ENCODE data around the gene PPP1R13B.

The PPP1R13B gene

DNA sequence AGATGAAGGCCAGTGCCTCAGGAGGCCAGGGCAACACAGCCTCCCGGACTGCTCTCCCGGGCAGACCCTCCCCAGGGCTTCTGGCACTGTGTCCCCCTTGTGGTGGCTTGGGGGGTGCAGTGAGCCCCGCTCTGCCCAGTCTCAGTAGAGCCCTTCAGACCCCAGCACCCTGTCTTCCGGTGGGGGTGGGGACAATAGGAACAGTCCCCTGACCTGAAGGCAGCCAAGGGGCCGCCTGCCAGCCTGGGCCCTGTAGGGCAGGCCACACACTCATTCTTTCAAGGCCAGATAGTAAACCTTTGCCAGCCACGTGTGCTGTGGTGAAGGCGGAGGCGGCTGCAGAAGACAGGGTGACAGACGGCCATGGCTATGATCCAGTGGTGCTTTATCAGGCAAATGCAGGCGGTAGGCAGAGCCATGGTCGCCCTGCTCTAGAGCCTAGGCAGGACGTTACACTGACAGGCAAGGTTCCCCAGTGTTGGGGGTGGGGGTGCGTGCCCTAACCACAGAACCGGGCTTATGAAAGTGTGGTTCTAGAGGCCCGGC, 116.8 kb downstream of the PPP1R13B start:
- no peak for DNase-seq (ENCODE audit: low read depth)

- no peak for DNase-seq (ENCODE audit: low read depth)
These were observed 117.6 kb downstream of the PPP1R13B start for GRCh38 chr14:103729496-103730448.

DNA sequence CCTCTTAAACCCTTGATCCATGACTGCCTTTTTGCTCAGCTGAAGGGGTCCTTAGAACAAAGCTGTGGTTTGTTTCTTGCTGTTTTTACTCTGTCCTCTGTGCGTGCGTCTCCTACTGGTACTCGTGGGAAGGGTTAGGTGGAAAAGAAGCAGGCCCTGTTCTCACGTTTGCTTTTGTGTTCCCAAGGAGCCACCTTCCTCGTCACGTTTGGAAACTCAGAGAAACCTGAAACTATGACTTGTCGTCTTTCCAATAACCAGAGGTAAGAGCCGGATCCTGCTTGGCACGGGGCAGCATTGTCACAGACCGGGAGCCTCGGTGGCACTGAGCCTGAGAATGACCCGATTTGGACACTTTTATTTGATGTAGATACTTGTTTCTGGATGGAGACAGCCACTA, 118.7 kb downstream of the PPP1R13B start:
- DNase-seq (ENCODE audit: low read depth), result no peak

GRCh38 chr14:103728141-103728540, 119.2 kb downstream of the PPP1R13B start:
- DNase-seq (ENCODE audit: low read depth), result no peak

- DNase-seq (ENCODE audit: low read depth), result no peak
These were observed 119.9 kb downstream of the PPP1R13B start for GRCh38 chr14:103727313-103727980.

- no peak for DNase-seq (ENCODE audit: low read depth)
These were observed 120.9 kb downstream of the PPP1R13B start for GRCh38 chr14:103726474-103726873.

- no peak for DNase-seq (ENCODE audit: low read depth)
These were observed 121.5 kb downstream of the PPP1R13B start for GRCh38 chr14:103725739-103726395.

DNA sequence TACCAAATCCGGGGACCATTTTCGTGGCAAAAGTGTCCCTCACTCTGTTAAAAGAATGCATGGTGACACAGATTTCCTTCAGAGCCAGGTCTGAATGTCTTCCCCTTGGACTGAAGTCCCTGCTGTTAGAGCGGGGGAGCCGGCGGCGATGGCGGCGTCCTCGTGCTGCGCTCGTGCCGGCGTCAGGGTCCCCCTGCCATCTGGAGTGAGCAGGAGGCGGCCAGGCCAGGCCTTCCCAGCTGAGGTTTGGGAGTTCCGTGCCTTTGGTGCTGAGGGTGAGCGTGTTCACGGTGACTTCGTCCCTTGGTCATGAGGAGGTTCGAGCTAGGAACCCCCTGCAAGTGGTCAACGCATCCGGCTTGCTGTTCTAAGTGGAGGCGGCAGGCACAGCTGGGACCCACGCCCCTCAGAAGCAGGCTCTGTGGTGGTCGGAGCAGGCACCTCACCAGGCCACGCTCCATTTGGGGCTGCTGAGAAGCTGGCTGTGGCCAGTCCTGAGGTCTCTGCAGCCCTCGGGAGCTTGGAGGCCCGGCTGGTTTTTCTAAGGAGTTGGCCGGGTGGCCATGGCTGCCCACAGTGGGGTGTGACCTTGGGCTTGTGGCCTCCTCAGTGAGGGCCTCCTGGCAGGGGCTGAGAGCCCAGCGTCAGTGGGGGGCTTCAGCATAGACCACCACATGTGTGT, 122.2 kb downstream of the PPP1R13B start:
- DNase-seq (ENCODE audit: low read depth), result no peak

DNA sequence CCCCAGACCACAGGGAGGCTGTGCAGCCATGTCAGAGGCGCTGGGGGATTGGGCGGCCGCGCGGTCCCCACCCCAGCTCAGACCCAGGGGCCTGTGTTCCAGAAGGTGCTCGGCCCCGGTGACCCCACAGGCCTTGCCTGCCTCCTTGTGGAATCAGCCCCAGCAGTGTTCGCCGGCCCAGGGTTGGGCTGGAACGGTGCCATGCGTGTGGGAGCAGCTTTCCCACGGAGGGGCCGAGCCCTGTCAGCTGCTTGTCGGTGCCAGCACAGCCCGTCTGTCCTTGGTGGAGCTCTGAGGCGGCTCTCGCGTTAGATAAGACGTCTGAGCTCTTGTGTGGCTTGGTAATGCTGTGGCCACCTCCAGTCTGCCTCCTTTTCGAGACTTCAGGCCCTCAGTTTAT, 123.3 kb downstream of the PPP1R13B start:
- peak; percentile 47 for DNase-seq (ENCODE audit: low read depth)

DNA sequence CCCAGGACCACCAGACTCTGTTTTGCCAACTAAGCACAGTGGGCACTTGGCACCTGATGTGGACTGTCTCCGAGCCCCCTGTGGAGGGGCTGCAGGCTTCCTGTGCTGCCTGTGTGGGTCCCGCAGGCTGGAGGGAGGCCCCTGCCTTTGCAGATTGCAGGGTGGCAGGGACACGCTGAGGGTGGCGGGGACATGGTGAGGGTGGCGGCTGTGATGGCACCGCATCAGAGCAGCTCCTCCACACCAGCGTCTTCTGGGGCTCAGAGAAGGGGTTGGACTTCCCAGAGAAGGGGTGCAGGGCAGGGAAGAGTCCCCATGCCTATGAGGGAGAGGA, 123.7 kb downstream of the PPP1R13B start:
- DNase-seq (ENCODE audit: low read depth), result no peak

DNA sequence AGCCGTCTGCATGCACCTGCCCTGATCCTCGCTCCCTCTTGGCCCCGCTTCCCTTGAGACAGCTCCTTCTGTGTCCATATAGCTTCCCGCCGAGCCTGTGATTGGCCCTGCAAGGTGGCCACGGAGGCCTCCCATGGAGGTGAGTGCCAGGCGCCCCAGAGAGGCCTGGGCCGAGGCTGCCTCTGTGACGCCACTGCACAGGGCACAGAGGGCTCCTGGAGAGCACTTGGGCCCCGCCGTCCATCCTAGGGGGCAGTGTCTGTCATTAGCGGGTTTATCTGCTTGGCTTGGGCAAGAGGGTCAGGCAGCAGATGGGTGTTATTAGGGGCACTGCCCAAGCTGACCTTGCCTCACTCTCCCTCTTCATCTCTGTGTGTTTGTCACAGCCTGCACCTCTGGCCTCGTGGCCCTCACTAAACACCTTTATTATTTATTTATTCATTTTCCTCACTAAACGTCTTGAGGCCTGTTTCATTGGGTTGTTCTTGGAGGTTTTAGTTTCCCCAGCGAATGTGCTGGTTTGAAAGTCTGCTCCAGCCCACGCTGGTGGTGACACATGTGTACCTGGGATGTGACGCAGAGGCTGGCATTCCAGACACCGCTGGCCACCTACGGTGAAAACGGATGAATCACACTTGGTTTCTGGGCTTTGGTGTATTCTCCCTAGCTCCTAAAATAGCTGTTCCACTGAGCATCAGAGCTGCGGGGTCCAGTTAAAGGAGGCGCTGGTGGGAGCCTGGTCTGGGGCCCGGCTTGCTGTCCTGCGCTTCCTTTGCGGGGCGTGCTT, 125.8 kb downstream of the PPP1R13B start:
- DNase-seq (ENCODE audit: low read depth), result peak; percentile 60

DNA sequence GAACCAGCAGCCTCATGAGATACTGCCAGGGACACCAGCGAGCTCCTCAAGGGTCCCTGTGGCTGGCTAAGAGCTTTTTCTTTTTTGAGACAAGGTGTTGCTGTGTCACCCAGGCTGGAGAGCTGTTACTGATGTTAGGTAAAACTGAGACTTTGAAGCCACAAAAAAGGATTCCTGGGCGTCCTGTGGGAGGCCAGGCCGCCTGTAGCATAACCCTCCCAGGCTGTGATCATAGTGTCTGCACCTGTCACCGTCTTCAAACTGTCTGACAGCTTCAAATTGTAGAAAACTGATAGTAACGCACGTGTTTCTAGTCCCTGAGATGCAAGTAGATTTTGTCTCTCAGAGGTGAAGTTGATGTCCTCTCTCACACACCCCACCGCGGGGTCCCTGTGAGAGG, 127.6 kb downstream of the PPP1R13B start:
- DNase-seq (ENCODE audit: low read depth), result no peak

GRCh38 chr14:103718572-103718971, 128.8 kb downstream of the PPP1R13B start:
- DNase-seq (ENCODE audit: low read depth), result no peak

- no peak for DNase-seq (ENCODE audit: low read depth)
These were observed 130.4 kb downstream of the PPP1R13B start for GRCh38 chr14:103716899-103717411.

- DNase-seq (ENCODE audit: low read depth), result peak; percentile 34
These were observed 131.1 kb downstream of the PPP1R13B start for GRCh38 chr14:103716091-103716801.

DNA sequence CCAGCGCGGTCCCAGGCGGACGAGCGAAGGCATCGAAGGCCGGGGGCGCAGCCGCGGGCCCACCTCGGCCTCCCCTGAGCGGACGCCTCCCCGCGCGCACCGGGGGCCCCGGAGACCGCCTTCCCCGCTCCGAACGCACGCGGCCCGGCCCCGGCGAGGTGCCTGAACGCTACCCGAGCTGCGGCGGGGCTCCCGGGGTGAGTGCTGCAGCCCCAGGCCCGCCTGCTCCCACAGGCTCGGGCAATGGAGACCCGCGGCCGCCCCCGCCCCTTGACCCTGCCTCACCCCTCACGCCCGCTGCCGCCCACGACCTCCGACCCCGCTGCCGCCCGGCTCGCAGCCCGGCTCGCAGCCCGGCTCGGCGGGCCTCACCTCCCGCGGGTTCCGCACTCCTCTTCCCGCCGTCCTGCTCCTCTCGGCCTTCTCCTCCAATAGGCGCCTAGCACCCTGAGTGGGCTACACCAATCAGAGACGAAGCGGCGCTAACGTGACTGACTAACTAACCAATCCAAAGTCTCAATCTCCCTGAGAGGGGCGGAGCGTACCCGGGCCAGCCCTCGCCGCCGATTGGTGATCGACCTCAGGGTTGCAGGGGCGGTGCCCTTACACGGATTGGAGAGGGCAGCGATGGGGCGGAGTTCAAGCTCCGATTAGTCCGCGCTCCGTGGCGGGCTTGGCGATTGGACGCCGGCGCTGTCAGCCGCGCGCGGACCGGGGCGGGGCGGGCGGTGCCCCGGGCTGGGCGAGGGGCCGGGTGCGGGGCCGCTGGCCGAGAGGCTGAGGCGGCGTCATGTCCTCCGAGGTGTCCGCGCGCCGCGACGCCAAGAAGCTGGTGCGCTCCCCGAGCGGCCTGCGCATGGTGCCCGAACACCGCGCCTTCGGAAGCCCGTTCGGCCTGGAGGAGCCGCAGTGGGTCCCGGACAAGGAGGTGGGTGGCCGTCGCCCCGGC, 132.0 kb downstream of the PPP1R13B start, which contains the start of the genes XRCC3 and ZFYVE21:
Gene XRCC3, minus strand, starts transcription at position 400 of the 949 bp plus-strand sequence. CDS start 4,364 bp downstream, outside the sequence.
Gene ZFYVE21, plus strand, starts transcription at position 759 of the 949 bp plus-strand sequence. Its CDS starts 32 bp downstream, at position 791.
- peak; percentile 99 for DNase-seq (ENCODE audit: low read depth)

DNA sequence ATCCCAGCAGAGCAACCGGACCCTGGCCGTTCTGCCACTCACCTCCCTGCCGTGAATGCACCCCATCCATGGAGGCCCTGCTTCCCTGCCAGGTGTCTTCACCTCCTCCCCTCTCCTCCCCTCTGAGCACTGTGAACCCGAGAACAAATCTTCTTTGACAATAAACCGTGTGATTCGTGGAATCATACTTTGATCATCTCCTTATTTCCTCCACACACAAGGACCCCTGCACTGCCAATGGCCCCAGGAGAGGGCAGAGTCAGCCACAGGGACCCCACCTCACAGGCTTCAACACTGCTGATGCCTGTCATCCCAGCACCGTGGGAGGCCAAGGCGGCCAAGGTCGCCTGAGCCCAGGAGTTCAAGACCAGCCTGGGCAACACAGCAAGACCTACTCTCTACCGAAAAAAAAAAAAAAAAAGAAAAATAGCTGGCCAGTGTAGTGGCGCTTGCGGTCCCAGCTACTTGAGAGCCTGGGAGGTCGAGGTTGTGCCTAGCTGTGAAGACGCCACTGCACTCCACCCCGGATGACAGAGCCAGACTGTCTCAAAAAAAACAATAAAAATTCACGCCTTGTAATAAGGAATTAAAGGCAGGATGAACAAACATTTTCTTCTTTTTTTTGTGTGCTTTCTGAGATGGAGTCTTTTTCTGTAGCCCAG, 133.2 kb downstream of the PPP1R13B start:
- no peak for DNase-seq (ENCODE audit: low read depth)
